ENCODE results near the gene GLYR1.

The GLYR1 gene

DNA sequence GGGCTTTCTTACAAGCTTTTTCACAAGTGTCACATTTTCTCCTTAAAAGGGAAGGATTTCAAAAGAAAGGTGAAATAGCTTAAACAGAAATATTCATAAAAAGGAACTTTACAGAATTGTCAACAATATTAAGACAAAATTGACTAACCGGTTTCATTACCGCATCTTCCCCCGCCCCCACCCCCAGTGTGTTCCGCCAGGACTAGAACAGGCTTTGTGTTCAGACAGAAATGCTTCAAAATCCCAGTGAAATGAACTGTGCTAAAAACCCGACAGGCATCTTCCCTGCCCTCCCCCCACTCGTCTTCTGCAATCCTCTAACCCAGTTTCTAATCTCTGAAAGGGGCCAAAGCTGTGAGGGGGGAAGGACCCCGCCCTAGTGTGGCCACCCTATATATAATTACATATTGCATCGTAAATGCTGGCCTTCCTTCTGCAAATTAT, 43.7 kb downstream of the GLYR1 start:
- no peak for DNase-seq

DNA sequence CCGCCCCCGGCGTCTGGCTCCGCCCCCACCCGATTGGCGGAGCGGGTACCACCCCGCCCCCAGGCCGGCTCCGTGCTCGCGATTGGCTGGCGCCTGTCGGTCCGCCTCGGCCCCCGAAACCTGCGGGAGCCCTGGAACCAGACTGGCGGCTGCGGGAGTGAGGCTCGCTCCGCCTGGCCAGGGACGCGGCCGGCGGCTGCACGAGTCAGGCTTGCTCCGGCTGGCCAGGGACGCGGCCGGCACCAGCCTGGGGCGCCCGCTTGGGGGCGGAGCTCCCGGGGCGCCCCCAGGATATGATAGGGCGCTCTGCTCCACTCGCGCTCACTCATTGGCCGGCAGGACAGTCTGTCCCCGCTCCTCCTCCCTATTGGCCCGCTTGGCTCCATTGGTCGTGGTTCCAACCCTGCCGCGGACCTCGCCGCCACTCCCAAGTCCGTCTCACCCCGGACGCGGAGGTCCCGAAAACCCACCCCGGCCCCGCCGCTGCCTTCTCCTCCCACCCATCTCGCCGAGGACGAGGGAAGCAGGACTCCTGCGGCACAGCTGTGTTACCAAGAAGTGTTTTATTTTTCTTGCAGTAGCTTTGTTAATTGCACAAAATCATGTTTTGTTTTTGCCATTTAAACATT, 44.3 kb downstream of the GLYR1 start:
- peak; percentile 65 for DNase-seq

DNA sequence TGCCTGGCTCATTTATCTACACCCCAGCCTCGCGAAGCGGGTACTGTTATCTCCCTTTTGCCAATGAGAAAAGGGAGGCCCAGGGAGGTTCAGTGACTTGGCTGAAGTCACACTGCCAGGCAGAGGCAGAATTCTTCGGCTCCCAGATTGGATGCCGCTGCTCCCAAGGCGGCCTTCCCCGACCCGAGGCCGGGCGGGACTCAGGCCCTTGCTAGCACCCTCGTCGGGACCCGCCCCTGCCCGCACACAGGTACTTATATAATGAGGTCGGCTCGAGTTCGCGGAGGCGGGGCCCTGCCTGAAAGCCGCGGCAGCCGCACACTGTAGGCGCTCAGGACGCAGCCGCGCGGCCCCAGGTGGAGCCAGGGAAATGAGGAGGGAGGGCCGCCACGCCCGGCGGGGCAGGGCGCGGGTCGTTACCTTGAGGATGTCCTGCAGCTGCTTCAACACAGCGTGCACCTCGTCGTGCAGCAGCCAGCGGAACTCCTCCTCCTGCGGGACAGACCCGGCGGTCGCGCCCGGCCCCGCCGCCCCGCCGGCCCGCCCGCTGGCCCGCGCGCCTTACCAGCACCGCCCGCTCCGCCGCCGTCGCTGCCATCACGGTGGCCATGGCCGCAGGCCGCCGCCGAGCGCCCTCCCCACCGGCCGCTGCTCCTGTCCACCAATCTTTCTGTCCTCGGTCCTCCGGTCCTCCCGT, 45.0 kb downstream of the GLYR1 start, which contains the start of gene ROGDI:
TSS of gene ROGDI (minus strand) at position 672 of the 697 bp plus-strand sequence. CDS start at position 610, 62 bp downstream.
- DNase-seq: peak; percentile 49

DNA sequence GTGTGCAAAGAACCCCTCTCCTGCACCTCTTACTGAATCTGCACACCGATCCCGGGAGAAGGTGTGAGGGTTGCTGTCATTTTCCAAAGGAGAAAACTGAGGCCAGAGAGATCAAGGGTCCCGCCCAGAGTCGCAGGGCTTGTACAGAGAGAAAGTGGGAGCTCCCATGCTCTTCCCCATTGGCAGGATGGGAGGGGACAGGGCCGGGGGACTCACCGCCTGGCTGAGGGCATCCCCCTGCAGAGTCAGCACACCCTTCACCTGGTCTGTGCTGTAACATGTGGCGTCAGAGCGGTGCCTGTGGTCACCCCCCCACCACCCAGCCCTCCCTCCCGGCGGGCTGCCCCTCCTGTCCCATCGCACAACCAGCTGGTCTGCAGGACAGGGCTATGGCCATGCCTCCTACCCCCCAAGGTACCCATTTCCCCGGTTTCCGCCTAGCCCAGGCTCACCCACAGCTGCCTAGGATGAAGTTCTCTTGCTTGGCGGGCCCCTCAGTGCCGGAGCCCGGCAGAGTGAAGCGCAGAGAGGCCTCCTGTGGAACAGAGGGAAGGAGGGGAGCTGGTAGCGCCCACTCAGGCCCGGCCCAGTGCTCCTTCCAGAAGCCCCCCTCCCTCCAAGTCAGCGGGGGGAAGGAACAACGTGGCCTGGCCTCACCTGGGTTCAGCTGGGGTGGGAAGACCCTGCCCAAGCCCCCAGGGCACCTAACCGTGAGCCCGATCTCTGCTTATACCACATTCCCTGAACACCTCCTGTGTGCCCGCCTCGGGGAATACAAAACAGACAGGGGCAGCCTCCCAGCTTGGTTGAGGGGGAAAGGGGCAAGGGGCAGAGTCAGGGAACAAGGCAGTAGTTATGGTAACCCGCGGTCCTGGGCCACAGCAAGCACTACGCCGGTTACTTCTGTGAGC, 45.8 kb downstream of the GLYR1 start:
- no peak for DNase-seq

DNA sequence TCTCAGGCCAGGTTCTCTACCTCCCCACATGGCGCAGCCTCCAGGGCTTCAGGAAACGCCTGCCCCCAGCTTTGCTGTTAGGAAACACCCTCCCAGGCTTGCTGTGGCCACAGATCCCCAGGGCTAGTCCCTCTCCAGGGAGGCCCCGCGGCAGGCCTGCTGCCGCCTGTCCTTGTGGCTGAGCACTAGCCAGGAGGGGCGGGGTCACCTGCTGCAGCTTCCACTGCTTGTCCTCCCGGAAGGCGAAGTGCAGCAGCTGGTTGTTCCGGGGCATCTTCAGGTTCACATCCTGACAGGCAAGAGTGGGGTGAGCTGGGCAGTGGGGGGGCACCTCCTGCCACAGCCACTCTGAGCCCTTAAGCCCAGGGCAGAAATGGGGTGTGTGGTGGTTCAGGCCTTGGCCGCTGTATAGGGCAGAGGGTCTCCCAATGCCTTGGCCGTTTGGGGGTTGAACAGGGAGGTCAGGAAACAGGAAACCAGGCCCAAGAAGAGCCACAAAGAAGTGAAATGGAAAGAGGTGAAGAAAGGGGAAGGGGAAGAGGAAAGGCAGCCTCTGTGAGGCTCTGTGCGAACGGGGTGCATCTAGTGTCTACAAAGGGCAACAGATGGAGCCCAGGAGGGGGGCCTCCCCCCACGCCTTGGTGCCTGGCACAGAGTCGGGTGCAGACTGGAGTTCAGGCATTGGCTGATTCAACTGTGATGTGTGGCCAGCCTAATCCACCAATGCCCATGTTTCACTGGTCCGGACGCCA, 46.6 kb downstream of the GLYR1 start:
- peak; percentile 95 for DNase-seq

DNA sequence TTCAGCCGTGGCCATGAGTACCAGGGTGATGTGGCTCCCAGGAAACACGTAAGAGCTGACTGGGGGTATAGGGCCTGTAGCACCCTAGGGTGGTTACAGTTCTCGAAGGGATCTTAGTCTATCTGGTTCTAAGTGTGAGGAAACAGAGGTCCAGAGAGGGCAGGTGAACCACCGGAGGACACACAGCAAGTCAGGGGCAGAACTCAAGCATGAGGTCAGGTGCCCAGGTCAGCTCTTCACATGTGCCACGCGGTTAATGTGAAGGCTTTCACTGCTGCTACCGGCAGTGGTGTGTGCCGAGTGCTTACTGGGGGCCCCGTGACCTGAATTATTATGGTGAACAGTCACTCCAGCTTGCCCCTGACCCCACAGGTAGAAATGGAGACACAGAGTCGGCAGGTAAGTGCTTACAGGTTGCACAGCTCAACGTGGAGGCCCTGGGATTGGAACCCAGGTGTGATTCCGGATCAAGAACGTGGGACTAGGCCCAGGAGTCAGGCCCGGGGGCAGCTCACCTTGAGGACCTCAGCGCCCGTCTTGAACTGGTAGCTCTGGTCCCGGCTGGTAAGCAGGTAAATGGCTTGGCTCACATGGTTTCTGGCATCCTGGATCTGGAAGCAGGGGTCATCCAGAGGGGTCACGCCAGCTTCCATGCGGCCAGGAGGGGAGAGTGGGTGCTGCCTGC, 47.8 kb downstream of the GLYR1 start:
- no peak for DNase-seq

DNA sequence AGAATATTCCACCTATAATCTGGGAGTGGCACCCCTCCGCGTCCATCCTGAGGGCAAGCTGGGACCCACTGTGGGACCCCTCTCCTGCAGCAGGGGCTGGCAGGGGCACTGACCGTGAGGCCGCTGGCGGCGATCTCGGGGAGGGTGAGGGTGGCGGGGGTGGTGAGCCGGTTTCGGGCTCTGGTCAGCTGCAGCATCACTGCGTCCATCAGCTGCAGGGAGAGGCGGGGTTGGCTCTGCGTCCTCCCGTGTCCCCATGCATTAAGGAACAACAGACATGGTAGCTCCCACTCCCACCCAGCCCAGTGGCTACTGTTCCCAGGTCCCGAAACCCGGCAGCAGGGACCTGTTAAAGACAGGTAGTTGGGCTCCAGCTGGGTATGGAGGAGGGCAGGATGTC, 48.6 kb downstream of the GLYR1 start:
- DNase-seq: no peak

DNA sequence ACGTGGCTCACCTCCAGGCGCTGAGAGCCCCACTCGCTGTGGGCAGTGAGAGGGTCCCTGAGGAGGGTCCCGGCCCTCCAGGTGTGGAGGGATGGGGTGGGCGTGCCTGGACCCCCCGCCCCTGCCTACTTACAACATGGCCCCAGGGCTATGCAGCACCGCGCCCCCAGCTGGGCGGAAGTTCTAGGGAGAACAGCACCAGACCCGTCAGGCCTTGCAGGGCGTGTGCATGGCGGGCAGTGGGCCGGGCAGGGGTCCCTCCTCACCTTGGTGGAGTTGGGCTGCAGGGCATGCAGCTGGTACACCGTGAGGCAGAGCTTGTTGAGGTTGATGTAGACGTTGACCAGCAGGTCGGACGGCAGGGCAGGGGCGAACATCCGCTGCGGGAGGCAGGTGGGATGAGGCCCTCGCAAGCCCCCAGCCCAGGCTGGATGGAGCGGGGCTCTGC, 49.3 kb downstream of the GLYR1 start:
- DNase-seq: no peak

DNA sequence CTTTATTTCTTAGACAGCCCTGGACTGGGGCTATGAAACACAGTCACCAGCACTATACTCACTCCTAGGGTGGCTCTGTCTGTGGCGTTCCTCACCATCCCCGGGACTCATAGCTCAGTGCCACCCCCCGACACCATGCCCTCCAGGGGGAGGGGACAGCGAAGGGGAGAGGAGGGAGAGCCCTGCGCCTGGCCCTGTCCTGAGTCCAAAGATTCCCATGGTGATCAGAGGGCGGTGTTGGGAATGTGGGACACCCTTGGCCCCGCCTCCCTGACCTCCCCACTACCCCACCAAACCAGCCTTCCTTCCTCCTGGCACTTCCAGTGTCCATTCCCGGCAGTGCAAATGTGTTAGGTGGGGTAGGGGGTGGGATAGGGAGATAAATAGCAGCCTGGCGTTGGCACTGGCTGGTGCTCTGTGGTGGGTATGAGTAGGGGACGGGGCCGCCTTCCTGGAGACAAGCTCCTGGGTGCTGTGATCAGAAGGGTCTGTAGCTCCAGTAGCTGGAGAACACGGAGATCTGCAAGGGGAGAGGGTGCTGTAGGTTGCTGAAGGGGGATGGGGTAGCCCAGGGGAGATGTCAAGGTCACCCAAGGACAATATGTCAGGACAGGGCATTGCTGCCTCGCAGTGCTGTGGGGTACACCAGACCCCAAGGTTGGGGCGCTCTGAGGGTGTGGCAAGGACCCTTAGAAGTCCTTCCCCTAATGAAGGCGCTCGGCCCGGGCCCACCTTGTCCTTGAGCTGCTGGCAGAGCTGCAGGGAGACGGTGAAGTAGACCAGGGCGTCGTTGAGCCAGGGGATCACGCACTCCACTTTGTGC, 49.9 kb downstream of the GLYR1 start:
- DNase-seq: no peak

DNA sequence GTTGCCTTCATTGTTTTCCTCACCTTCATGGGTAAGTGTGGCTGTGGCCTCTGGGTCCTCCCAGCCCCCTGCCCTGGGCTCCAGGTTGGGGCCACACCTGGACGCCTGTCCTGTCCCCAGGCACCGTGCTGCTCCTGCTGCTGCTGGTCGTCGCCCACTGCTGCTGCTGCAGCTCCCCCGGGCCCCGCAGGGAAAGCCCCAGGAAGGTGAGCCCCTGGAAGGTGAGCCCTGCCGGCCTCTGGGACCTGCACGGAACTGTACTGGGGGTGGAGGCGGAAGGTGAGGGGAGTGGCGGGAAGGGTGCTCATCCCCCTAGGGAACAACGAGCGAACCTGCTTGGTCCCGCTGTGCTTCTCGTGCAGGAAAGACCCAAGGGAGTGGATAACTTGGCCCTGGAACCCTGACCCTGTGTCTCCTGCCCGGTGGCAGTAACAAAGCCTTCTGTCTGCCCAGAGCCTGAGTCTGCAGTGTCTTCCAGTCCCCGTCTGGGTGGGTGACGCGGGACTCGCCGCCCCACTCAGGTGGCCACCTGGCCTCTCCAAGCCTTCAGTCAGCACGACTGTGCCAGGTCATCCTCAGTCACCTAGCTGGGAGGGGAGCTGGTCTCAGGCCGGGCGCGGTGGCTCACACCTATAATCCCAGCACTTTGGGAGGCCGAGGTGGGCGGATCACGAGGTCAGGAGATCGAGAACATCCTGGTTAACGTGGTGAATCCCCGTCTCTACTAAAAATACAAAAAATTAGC, 51.1 kb downstream of the GLYR1 start:
- no peak for DNase-seq

DNA sequence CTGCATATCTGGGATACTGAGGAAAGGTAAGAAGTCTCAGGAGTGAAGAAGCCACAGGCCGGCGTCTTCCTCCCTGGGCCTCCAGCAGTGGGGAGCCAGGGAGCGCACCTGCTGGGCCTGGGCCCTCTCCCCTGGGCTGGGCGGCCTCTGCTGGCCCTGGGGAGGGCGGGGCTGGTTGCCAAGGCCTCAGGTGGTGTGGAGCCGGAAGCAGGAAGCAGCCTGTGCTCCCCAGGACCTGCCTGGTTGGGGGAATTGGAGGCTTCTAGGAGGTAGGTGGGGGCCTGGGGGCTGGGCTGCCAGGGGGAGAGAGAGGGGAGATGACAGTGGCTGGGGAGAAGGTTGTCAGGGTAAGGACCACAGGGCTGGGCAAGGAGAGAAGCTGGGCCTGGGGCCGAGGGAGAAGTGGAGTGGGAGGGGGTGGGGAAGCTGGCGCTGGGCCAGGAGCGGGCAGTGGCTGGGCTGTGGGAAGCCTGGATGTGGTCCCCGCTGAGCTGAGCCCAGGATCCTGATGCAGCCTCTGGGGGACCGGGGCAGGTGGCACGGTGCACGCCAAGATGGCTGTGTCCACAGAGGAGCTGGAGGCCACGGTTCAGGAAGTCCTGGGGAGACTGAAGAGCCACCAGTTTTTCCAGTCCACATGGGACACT, 51.8 kb downstream of the GLYR1 start, which contains the start of gene SMIM22:
TSS of gene SMIM22 (plus strand) at position 189 of the 647 bp plus-strand sequence. CDS start at position 555, 366 bp downstream.
- DNase-seq: no peak

DNA sequence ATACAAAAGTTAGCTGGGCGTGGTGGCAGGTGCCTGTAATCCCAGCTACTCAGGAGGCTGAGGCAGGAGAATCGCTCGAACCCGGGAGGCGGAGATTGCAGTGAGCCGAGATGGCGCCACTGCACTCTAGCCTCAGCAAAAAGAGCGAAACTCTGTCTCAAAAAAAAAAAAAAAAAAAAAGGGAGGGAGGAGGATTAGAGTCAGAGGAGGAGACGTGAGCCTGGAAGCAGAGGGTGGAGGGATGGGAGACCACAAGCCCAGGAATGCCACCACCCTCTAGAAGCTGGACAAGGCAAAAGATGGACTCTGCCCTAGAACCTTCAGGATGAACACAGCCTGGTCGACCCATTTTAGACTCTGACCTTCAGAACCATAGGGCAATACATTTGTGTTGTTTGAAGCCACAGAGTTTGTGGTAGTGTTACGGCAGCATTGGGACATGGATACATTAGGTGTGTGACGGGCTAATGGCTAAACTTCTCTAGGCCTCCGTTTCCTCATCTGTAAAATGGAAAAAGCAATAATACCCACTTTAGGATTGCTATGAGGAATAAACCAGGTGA, 54.1 kb downstream of the GLYR1 start:
- DNase-seq: no peak

DNA sequence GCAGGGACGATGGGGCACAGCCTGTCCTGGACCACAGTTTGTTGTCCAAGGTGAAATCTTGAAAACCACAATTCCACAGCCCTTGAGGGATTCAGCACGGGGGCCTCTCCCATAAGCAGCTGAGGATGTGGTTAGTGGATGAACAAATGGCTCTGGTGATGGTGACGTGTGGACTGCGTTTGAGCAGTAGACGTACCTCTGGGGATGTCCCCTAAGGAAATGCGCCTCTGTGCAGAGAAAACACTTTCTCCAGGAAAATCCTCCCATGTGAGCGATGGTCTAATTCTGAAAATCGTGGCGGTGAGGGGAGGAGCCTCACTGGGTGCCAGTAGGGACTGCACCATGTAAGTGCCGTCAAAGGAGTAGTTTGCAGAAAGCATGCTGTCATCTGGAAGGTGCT, 56.2 kb downstream of the GLYR1 start:
- DNase-seq: no peak

DNA sequence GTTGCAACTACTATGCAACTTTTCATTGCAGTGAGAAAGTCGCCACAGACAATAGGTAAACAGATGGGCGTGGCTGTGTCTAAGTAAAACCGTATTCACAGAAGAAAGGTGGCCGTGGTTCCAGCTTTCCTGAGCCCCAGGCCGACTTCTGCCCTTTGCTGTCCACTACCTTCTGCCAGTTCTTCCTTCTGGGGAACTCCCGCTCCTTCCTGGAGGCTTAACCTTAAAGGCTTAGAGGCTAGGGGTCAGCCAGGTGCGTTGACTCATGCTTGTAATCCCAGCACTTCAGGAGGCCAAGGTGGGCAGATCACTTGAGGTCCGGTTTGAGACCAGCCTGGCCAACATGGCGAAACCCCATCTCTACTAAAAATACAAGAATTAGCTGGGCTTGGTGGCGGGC, 56.8 kb downstream of the GLYR1 start:
- no peak for DNase-seq

DNA sequence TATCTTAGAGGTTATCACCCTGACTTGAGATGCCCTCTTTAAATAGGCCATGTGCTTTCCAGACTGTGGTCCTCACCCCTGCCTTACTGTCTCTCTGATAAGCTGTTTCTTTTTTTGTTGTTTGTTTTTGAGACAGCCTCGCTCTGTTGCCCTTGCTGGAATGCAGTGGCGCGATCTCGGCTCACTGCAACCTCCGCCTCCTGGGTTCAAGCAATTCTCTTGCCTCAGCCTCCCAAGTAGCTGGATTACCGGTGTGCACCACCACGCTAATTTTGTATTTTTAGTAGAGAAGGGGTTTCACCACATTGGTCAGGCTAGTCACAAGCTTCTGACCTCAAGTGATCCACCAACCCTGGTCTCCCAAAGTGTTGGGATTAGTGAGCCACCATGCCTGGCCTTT, 58.2 kb downstream of the GLYR1 start:
- DNase-seq: no peak

DNA sequence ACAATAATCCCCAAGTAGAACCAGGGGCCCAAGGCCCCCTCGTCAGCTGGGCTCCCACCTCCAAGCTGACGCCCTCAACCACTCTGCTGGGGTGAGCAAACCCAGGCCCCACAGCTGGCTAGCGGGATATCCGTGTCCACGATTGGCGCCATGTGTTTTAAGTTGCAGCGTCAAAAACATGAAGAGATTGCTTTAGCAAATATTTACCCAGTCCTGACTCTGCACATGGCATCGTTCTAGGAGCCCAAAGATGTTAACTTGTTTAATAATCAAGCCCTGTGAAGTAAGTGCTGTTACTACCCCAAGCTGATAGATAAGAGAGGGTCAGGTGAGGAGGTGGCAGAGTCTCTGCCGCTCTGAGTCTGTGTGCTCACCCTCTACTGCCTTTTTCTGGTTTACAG, 58.6 kb downstream of the GLYR1 start:
- DNase-seq: no peak

DNA sequence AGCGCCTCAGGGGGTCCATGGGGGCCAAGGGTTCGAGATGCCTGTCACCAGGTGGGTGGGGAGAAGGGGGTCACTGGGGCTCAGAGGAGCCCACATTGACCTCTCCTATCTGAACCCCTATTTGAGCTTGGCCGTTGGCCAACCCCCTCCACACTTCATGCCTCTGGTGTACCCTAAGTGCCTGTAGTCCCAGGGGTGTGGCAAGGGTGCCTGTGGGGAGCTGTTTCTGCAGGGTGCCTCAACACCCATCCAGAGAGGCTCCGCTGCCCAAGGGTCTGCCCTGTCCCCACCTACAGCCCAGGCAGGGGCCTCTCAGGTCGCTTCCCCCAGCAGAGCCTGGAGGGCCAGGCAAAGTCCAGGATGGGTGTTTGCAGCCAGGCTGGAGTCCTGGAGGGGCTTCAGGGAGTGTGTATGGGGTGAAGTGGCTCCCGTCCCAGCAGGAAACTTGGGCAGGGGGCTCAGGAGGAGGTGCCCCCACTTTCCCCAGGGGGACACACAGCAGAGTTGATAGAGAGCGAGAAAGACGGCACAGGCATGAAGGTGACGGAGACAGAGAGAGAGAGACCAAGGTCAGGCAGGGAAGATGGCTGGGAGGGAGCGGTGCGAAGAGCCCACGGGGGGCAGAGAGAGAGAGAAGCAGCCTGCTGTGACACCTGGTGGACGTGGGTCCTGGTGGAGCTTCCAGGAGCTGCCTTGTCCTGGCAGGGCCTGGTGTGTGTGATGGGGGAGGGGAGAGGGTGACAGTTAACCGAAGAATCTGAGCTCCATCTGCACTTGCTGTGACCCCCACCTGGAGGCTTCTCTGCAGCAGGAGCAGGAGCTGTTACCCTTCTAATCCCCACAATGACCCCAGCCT, 59.2 kb downstream of the GLYR1 start, which contains the start of gene SEPTIN12:
TSS of gene SEPTIN12 (minus strand) at position 719 of the 856 bp plus-strand sequence. CDS start at position 19, 700 bp downstream.
- no peak for DNase-seq

DNA sequence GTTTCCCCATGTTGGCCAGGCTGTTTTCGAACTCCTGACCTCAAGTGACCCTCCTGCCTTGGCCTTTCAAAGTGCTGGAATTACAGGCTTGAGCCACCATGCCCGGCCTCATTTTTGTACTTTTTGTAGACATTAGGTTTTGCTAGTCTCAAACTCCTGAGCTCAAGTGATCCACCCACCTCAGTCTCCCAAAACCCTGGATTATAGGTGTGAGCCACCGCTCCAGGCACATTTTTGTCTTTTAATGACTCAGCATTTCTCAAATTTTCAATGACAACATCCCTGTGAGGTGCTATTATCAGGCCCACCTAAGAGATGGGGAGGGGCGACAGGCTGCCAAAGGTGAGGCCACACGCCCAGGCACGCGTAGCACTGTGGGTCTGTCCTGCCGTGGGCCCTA, 60.0 kb downstream of the GLYR1 start:
- DNase-seq: no peak
